AG08395 (cell line): Measurements from ENCODE around the gene GREB1L.
"Not testable (repeated sequence)": the region's sequence is repeated elsewhere in the genome, so short reads cannot be mapped to it uniquely, and the experiment has no call there.

Source experiments
- DNase-seq: peaks from one replicate; pipeline ENCODE4 v3.0.0; 2012; ENCODE audit warnings: mixed read lengths, low spot score

The GREB1L gene

DNA sequence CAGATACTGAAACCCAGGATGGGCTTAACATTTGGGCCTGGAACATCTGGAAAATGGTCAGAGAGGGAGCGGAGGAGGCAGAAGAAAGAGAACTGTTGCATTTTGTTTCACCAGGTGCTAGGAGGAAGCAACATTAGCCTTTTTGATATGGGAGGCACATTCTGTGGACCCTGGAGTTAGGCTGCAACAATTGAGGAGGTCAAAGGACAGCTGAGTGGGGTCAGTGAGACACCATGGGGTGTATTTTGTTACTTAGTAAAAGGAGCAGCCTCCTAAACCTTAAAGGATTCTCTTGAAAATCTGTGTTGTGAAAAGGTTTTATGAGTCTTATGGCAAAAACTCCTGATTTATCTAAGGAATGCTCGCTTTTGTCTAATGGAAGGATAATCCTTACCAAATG lies 124.9 kb downstream of the GREB1L start:
- no peak for DNase-seq

GRCh38 chr18:21369146-21369545 lies 127.1 kb downstream of the GREB1L start:
- peak; percentile 41 for DNase-seq

GRCh38 chr18:21369597-21369996 lies 127.6 kb downstream of the GREB1L start:
- not testable (repeated sequence) for DNase-seq

GRCh38 chr18:21383031-21383430 lies 141.0 kb downstream of the GREB1L start:
- no peak for DNase-seq

DNA sequence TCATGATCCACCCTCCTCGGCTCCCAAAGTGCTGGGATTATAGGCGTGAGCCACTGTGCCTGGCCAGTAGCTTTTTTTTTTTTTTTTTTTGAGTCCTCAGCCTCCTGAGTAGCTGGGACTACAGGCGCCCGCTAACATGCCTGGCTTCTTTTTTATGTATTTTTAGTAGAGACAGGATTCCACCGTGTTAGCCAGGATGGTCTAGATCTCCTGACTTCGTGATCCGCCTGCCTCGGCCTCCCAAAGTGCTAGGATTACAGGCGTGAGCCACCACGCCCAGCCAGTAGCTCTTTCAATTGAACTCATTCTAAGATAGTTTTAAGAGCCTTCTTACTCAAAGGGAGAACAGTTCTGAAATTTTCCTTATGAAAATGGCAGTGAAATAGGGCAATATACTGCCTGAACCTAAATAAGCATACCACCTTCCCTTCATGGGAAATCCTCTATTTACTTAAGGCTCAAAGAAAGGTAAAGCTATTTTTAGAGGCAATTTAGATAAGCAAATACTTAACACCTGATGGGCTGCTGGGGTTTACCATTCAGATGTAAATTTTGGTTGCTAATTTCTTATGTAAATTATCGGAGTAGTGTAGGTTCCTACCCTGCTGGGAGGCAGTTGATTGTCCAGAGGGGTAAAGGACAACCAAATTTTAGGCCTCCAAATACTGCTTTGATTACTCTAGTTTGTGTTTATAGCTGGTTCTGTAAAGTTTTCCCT lies 144.7 kb downstream of the GREB1L start:
- no peak for DNase-seq

DNA sequence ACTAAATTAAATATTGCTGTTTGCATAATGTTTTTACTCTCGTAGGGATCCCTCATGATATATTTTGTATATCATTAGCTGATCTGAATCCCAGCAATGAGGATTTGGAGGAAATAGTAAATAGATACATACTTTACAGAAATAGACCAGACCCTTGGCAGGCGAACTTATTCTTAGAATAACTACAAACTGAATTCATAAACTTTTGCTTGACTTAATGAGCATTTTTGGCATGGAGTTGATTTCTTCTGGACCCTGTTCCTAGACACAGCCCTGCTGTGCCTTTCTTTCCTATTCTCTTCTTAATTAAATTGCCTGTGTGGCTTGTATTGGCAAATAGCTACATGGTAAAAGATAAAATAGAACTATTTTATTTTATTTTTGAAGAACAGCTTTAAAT lies 145.9 kb downstream of the GREB1L start:
- no peak for DNase-seq

DNA sequence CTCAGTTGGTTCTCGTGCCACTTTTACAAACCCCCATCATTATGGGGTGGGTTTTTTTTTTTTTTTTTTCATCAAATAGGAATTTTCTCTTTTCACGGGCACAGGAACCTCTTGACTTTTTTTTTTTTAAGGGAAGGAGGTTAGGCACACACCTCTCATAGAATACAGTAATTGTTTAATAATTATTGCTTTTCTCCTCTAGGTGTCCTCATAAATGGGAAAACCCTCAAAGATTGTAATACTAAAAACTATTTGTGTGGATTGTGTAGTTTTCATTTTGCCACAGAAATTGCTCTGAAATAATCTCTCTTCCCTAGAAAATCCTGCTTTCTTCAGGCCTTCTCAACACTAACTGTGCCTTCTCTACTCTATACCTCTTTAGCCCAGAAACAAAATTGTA lies 147.3 kb downstream of the GREB1L start:
- no peak for DNase-seq

- no peak for DNase-seq
These were observed 147.9 kb downstream of the GREB1L start for GRCh38 chr18:21389903-21390302.

GRCh38 chr18:21391074-21391673 lies 149.1 kb downstream of the GREB1L start:
- peak; percentile 11 for DNase-seq

- DNase-seq: no peak
These were observed 152.0 kb downstream of the GREB1L start for GRCh38 chr18:21393986-21394385.

GRCh38 chr18:21398121-21398520 lies 156.1 kb downstream of the GREB1L start:
- no peak for DNase-seq

DNA sequence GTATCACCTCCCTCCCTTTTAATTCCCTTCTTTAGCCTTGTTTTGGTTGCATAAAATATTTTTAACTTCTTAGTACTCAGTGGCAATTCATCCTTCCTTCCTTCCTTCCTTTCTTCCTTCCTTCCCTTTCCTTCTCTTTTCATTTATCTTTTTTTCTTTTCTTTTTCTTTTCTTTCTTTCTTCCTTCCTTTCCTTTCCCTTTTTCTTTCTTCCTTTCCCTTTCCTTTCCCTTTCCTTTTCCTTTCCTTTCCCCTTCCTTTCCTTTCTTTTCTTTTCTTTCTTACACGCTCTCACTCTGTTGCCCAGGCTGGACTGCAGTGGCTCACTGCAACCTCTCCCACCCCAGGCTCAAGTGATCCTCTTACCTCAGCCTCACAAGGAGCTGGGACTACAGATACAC lies 160.2 kb downstream of the GREB1L start:
- no peak for DNase-seq

- DNase-seq: no peak
These were observed 162.4 kb downstream of the GREB1L start for GRCh38 chr18:21404426-21404825.

GRCh38 chr18:21406116-21406515 lies 164.1 kb downstream of the GREB1L start:
- peak; percentile 51 for DNase-seq

GRCh38 chr18:21408681-21409080 lies 166.6 kb downstream of the GREB1L start:
- no peak for DNase-seq

DNA sequence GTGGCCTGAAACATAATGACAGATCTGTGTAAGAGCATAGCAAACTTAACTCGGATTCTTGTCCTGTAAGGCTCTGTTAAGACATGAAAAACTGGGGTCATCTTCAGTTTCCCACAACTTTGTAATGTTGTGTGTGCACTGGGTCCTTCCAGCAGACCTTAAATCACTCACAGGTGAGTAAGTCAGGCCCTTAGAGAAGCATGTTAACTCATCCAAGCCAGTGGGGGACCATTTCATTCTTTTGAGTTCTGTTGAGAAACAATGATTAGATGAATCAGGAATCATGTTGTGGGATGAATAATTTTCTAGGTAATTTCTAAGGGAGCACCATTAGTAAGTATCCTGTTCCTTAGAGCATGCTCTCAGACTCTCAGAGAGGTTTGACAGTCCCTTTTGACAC lies 191.4 kb downstream of the GREB1L start:
- DNase-seq: no peak

DNA sequence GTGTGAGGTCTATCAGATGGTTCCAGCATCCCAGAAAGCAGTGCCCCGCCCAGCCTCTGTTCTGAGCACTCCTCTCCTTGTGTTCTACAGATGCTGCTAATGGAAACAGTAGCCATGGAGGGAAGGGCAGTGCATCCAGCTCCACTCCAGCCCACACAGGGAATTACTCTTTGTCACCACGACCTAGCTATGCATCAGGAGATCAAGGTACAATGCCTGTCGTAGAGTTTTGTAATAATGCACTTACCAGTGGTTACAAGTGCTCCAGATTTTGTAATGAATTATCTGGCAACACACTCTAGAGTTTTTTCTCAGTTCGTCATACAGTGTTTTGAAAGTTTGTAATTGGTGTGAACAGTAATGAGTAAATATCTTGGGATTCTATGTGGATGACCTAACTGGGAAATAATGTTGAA lies 197.4 kb downstream of the GREB1L start:
- peak; percentile 86 for DNase-seq

GRCh38 chr18:21441670-21442069 lies 199.6 kb downstream of the GREB1L start:
- no peak for DNase-seq

DNA sequence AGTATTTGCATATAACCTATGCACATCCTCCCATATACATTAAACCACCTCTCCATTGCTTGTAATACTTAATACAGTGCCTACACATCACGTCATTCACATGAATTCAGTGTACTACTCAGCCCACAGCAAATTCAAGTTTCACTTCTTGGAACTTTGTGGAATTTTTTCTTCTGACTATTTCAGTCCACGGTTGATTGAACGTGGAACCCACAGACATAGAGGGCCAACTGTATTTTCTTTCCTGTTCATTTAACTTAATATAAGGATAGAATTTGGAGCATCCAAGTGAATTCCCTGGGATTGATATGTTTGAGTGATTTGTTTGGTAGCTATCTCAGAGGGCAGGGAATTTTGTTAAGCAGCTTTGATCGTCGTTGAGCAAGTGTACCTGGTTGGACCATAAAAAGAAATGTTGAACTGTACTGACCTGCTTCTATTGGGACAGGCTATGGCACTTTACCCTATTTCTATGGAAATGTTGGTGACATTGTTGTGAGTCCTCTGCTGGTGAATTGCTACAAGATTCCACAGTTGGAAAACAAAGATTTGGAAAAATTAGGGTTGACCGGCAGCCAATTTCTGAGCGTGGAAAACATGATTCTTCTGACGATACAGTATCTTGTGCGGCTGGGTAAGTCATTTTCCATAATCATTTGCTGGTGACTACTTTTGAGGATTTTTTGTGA lies 201.9 kb downstream of the GREB1L start:
- DNase-seq: peak; percentile 8

DNA sequence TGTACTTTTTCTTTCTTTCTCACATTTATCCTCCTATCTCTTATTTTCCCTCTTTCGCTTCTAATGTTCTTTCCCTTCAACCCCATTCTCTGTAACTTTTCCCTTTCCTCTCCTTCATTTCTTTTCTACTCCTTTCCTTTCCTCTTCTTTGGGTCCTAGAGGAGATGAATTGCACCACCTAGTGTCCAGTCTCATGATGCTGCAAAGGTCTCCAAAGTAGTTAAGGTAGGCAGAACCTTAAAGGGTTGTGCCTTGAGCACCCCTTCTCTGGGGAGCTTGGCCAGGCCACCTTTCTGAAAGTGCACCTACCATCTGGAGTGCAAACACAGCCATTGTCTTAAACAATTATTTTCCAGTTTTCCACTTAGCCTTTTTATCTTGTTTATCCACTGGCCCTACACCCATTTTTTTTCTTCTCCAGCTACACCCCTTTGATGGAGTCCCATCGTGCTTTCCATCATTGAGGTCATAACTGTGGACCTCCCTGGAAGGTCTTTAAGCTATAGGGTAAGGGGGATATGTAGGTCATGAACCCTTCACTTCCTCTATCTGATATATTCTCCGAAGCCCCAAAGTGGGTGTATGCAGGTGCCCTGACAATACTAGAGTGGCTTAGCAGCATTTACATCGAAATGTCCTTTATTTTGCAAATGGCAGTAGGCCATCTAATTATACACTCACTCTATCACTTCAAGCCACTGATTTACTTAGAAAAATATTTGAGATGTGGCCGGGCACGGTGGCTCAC lies 202.6 kb downstream of the GREB1L start:
- peak; percentile 60 for DNase-seq

DNA sequence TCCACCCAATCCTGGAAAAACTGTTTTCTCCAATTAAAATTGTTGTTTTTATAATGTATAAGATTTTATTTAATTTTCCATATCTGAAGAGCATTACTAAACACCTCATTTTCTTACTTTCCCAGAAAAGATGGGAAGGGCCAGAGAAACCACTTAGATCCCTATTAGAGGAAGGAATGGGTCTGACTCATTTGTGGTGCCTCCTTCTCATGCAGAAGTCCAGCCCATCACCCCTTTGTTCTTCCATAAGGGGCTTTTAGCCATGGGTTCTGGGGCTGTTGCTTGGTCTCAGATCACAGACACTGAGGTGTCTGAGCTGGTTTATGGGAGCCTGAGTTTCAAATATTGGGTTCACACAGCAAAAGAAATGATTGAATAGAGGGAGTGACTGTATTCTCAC lies 206.3 kb downstream of the GREB1L start:
- peak; percentile 29 for DNase-seq
